HepG2 (cell line): Measurements from ENCODE around the gene ZC3H15. TPM values are rescaled to one million over a fixed set of nuclear protein-coding genes. Genes with fewer than 3 reads are reported as not detected.

Experiments used
- ARID2 ChIP-seq: sonication (generic); formaldehyde crosslinking; IDR thresholded peaks from 2 replicates; pipeline ENCODE4 v1.8.1; 2022; ENCODE audit warnings: mild to moderate bottlenecking, missing genetic modification reagents, borderline replicate concordance
- ARNTL ChIP-seq: sonication (generic); formaldehyde crosslinking; IDR thresholded peaks from 2 replicates; pipeline ENCODE4 v1.4.0; 2020; ENCODE audit warnings: mild to moderate bottlenecking, missing genetic modification reagents
- MEF2D ChIP-seq: sonication (generic); formaldehyde crosslinking; IDR thresholded peaks from 2 replicates; pipeline ENCODE4 v1.5.1; 2020; ENCODE audit warnings: mild to moderate bottlenecking, missing genetic modification reagents
- NFYB ChIP-seq: sonication (generic); formaldehyde crosslinking; IDR thresholded peaks from 2 replicates; pipeline ENCODE4 v1.4.0; 2020; ENCODE audit warnings: missing genetic modification reagents
- NR2F6 ChIP-seq, 2 experiments: IDR thresholded peaks; 2 replicates each; pipeline ENCODE4 v1.6.1; 2016; ENCODE audit warnings: antibody characterized with exemption in 1 of 2, mild to moderate bottlenecking in 1 of 2
- RARA ChIP-seq: IDR thresholded peaks from 2 replicates; pipeline ENCODE4 v1.6.1; 2016; ENCODE audit warnings: missing genetic modification reagents, missing compliant biosample characterization
- RARG ChIP-seq: sonication (generic); formaldehyde crosslinking; IDR thresholded peaks from 2 replicates; pipeline ENCODE4 v1.4.0; 2020; ENCODE audit warnings: low read depth, mild to moderate bottlenecking, missing genetic modification reagents
- SP140L ChIP-seq: sonication (generic); formaldehyde crosslinking; IDR thresholded peaks from 2 replicates; pipeline ENCODE4 v1.4.0; 2020; ENCODE audit warnings: missing genetic modification reagents, borderline replicate concordance
- TEAD2 ChIP-seq: sonication (generic); formaldehyde crosslinking; IDR thresholded peaks from 2 replicates; pipeline ENCODE4 v1.9.0; 2021; ENCODE audit warnings: missing genetic modification reagents
- ZBTB40 ChIP-seq, 2 experiments: fragments of 450-650 bp in 1 of 2; sonication (generic) in 1 of 2; formaldehyde crosslinking in 1 of 2; IDR thresholded peaks; 2 replicates each; pipeline versions ENCODE4 v1.6.1 to v1.8.0; 2016 to 2022; ENCODE audit warnings: antibody characterized with exemption in 1 of 2, mild to moderate bottlenecking in 1 of 2, missing genetic modification reagents in 1 of 2
- ZFY ChIP-seq: sonication (generic); formaldehyde crosslinking; IDR thresholded peaks from 2 replicates; pipeline ENCODE4 v1.4.0; 2020; ENCODE audit warnings: missing genetic modification reagents
- ZNF180 ChIP-seq: sonication (generic); formaldehyde crosslinking; IDR thresholded peaks from 2 replicates; pipeline ENCODE4 v1.4.0; 2020; ENCODE audit warnings: low read depth, missing genetic modification reagents, borderline replicate concordance
- ZNF747 ChIP-seq: sonication (generic); formaldehyde crosslinking; IDR thresholded peaks from 2 replicates; pipeline ENCODE4 v1.8.1; 2023; ENCODE audit warnings: missing genetic modification reagents, mild to moderate bottlenecking, borderline replicate concordance
- ZSCAN31 ChIP-seq: sonication (generic); formaldehyde crosslinking; IDR thresholded peaks from 2 replicates; pipeline ENCODE4 v1.5.0; 2020; ENCODE audit warnings: low read depth, mild to moderate bottlenecking, missing genetic modification reagents
- polyA plus RNA-seq, 8 experiments: library from polyadenylated mRNA; depleted of rRNA in 3 of 8; stranded (reverse) in 7 of 8; unstranded in 1 of 8; fragments of >200 nt; fragmentation: Illumina TruSeq in 4 of 8; extraction: Trizol in 4 of 8; gene quantifications; 2 replicates each; pipeline versions ENCODE4 v1.2.1 to v1.2.3, GENCODE V29; 2011 to 2016; ENCODE audit warnings: low read depth in 4 of 8, missing spikeins in 1 of 8, mixed read lengths in 1 of 8; ENCODE audit not compliant: insufficient read depth in 1 of 8
- total RNA-seq, 5 experiments: library from RNA; depleted of rRNA; stranded (reverse); fragments of >200 nt; fragmentation: Illumina TruSeq; extraction: Trizol; gene quantifications; 2 replicates each; pipeline ENCODE4 v1.2.3, GENCODE V29; 2016; ENCODE audit warnings: low read depth in 1 of 5
- TF ChIP-seq, protein P1 (sequence below), 2 experiments: sonication (generic) in 1 of 2; formaldehyde crosslinking in 1 of 2; IDR thresholded peaks; 2 replicates each; pipeline versions ENCODE4 v1.4.0 to v1.6.1; 2016 to 2020; ENCODE audit warnings: borderline replicate concordance in 1 of 2, low read depth in 1 of 2, mild to moderate bottlenecking in 1 of 2, missing genetic modification reagents in 1 of 2

The ZC3H15 gene
- total and polyA plus RNA-seq, 2 of the 13 experiments (the other 11 are each of a cell fraction or from before 2014, with no cell fraction given), result 84.6 to 168 TPM

GRCh38 chr2:186485871-186486650 is at the start of gene ZC3H15 (continued):
- TF ChIP-seq NFYB (CRISPR knock-in tag) (peak; percentile 87), ARNTL (CRISPR knock-in tag) (no peak; the same call in none of the 2 replicates), RARA (CRISPR knock-in tag) (peak; percentile 69), ZNF747 (peak; percentile 42; the same call in 1 of the 2 replicates), ZSCAN31 (CRISPR knock-in tag) (peak; percentile 53; the same call in 1 of the 2 replicates), TEAD2 (CRISPR knock-in tag) (peak; percentile 82; the same call in 1 of the 2 replicates), ZNF180 (CRISPR knock-in tag) (peak; percentile 83; the same call in 1 of the 2 replicates), ZFY (peak; percentile 99), MEF2D (peak; percentile 77), RARG (CRISPR knock-in tag) (no peak), ZBTB40 (IDR thresholded peaks at IDR 0.05) (no peak), ZBTB40 (CRISPR knock-in tag; IDR thresholded peaks at IDR 0.05) (peak; percentile 49; the same call in 1 of the 2 replicates), SP140L (peak; percentile 82; the same call in 1 of the 2 replicates), ARID2 (CRISPR knock-in tag) (peak; percentile 92), NR2F6 (IDR thresholded peaks at IDR 0.05) (peak; percentile 51; the same call in 1 of the 2 replicates), NR2F6 (CRISPR knock-in tag; IDR thresholded peaks at IDR 0.05) (peak; percentile 87)
- TF ChIP-seq, protein P1, sequence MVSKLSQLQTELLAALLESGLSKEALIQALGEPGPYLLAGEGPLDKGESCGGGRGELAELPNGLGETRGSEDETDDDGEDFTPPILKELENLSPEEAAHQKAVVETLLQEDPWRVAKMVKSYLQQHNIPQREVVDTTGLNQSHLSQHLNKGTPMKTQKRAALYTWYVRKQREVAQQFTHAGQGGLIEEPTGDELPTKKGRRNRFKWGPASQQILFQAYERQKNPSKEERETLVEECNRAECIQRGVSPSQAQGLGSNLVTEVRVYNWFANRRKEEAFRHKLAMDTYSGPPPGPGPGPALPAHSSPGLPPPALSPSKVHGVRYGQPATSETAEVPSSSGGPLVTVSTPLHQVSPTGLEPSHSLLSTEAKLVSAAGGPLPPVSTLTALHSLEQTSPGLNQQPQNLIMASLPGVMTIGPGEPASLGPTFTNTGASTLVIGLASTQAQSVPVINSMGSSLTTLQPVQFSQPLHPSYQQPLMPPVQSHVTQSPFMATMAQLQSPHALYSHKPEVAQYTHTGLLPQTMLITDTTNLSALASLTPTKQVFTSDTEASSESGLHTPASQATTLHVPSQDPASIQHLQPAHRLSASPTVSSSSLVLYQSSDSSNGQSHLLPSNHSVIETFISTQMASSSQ (IDR thresholded peaks at IDR 0.05; ENCODE audit: low read depth), result no peak; the same call in 1 of the 2 replicates
- TF ChIP-seq, protein P1 (CRISPR knock-in tag; IDR thresholded peaks at IDR 0.05; ENCODE audit: borderline replicate concordance), result peak; percentile 87
